K562 (cell line): ENCODE data around the gene MBOAT2. TPM values are rescaled to one million over a fixed set of nuclear protein-coding genes. Genes with fewer than 3 reads are reported as not detected.
A peak's percentile ranks its signal among the peaks of the same experiment; 100 is the strongest.

Source experiments
- ARHGAP35 ChIP-seq: fragments of 450-650 bp; IDR thresholded peaks from 2 replicates; pipeline ENCODE4 v1.6.1; 2018; ENCODE audit not compliant: partially characterized antibody
- C11orf30 ChIP-seq: fragments of 450-650 bp; IDR thresholded peaks from 2 replicates; pipeline ENCODE4 v1.6.1; 2016; ENCODE audit warnings: low read depth, mild to moderate bottlenecking
- CREBBP ChIP-seq: IDR thresholded peaks from one replicate; pipeline ENCODE4 v1.6.1; 2012; ENCODE audit warnings: low read depth, mild to moderate bottlenecking, control low read depth, inconsistent platforms, low read length
- FOSL1 ChIP-seq: fragments of 200-800 bp; sonication (Bioruptor generic); conservative IDR thresholded peaks from 2 replicates; pipeline ENCODE4 v1.6.1; 2016; ENCODE audit warnings: missing genetic modification characterization, missing compliant biosample characterization
- HDGF ChIP-seq: fragments of 450-650 bp; IDR thresholded peaks from 2 replicates; pipeline ENCODE4 v1.6.1; 2016
- ILF3 ChIP-seq: fragments of 450-650 bp; IDR thresholded peaks from 2 replicates; pipeline ENCODE4 v1.6.1; 2018; ENCODE audit warnings: antibody characterized with exemption, mild to moderate bottlenecking, moderate library complexity, borderline replicate concordance
- KDM5B ChIP-seq: fragments of 200-600 bp; sonication (generic); IDR thresholded peaks from 2 replicates; pipeline ENCODE4 v1.6.1; 2012; ENCODE audit warnings: low read depth, mild to moderate bottlenecking, moderate library complexity, low read length, control low read depth, inconsistent platforms; ENCODE audit not compliant: insufficient replicate concordance
- MAX ChIP-seq: sonication (generic); formaldehyde crosslinking; IDR thresholded peaks from 2 replicates; pipeline ENCODE4 v1.9.0; 2022; ENCODE audit warnings: mild to moderate bottlenecking, missing genetic modification reagents
- NR2C2 ChIP-seq, 2 experiments: fragments of 200-800 bp in 1 of 2; sonication (Bioruptor generic) in 1 of 2; sonication (generic) in 1 of 2; formaldehyde crosslinking in 1 of 2; IDR thresholded peaks; 2 replicates each; pipeline versions ENCODE4 v1.6.1 to v1.8.0; 2016 to 2022; ENCODE audit warnings: mild to moderate bottlenecking in 1 of 2, missing compliant biosample characterization in 1 of 2, missing genetic modification characterization in 1 of 2, missing genetic modification reagents in 1 of 2
- RBM39 ChIP-seq: fragments of 200-400 bp; formaldehyde crosslinking; optimal IDR thresholded peaks from 2 replicates; pipeline ENCODE3; 2018; ENCODE audit warnings: low read depth, low read length
- SRSF7 ChIP-seq: fragments of 200-400 bp; formaldehyde crosslinking; optimal IDR thresholded peaks from 2 replicates; pipeline ENCODE3; 2017; ENCODE audit warnings: mild to moderate bottlenecking, low read depth, low read length
- TAF15 ChIP-seq: fragments of 200-400 bp; formaldehyde crosslinking; IDR thresholded peaks from 2 replicates; pipeline ENCODE4 v1.6.1; 2017; ENCODE audit warnings: mild to moderate bottlenecking, low read depth, low read length, moderate library complexity
- TCF3 ChIP-seq: sonication (generic); formaldehyde crosslinking; IDR thresholded peaks from 2 replicates; pipeline ENCODE4 v1.4.0; 2020; ENCODE audit warnings: mild to moderate bottlenecking, missing genetic modification reagents
- TRIM28 ChIP-seq: fragments of 450-650 bp; IDR thresholded peaks from 2 replicates; pipeline ENCODE4 v1.6.1; 2017
- ZFP91 ChIP-seq: sonication (generic); formaldehyde crosslinking; IDR thresholded peaks from 2 replicates; pipeline ENCODE4 v1.8.0; 2022; ENCODE audit warnings: mild to moderate bottlenecking, missing genetic modification reagents
- ZNF124 ChIP-seq: sonication (generic); formaldehyde crosslinking; IDR thresholded peaks from 2 replicates; pipeline ENCODE4 v1.8.1; 2022; ENCODE audit warnings: missing genetic modification reagents
- ZNF133 ChIP-seq: fragments of 250-450 bp; sonication (Bioruptor Pico); IDR thresholded peaks from 2 replicates; pipeline ENCODE4 v1.4.0; 2020; ENCODE audit warnings: mild to moderate bottlenecking
- ZNF174 ChIP-seq: fragments of 250-450 bp; sonication (Bioruptor Pico); IDR thresholded peaks from 2 replicates; pipeline ENCODE4 v1.4.0; 2020; ENCODE audit warnings: mild to moderate bottlenecking
- ZNF407 ChIP-seq: fragments of 450-650 bp; IDR thresholded peaks from 2 replicates; pipeline ENCODE4 v1.6.1; 2016; ENCODE audit warnings: low read depth
- ZNF444 ChIP-seq: fragments of 250-450 bp; sonication (Bioruptor Pico); IDR thresholded peaks from 2 replicates; pipeline ENCODE4 v1.4.0; 2020; ENCODE audit warnings: mild to moderate bottlenecking, moderate library complexity
- polyA plus RNA-seq, 8 experiments: library from polyadenylated mRNA; depleted of rRNA in 4 of 8; stranded (reverse) in 5 of 8; unstranded in 3 of 8; fragments of >200 nt; fragmentation: Nextera tagmentation in 2 of 8; fragmentation: Illumina TruSeq in 1 of 8; extraction: Ambion mirVana in 2 of 8; extraction: Trizol in 1 of 8; gene quantifications; 2 replicates each; pipeline versions ENCODE4 v1.2.1 to v1.2.3, GENCODE V29; 2011 to 2014; ENCODE audit warnings: inconsistent platforms in 1 of 8, missing spikeins in 1 of 8
- total RNA-seq, 7 experiments: library from RNA; depleted of rRNA in 6 of 7; stranded (reverse); fragments of >200 nt in 6 of 7; fragmentation: Illumina TruSeq in 2 of 7; extraction: Trizol in 2 of 7; gene quantifications; 2 replicates each; pipeline versions ENCODE4 v1.2.1 to v1.2.3, GENCODE V29; 2011 to 2021; ENCODE audit warnings: low replicate concordance in 1 of 7

The MBOAT2 gene
- total and polyA plus RNA-seq, 9 of the 15 experiments (the other 6 are each of a cell fraction or from before 2014, with no cell fraction given), result 8.4 to 122 (median 27.6) TPM

DNA sequence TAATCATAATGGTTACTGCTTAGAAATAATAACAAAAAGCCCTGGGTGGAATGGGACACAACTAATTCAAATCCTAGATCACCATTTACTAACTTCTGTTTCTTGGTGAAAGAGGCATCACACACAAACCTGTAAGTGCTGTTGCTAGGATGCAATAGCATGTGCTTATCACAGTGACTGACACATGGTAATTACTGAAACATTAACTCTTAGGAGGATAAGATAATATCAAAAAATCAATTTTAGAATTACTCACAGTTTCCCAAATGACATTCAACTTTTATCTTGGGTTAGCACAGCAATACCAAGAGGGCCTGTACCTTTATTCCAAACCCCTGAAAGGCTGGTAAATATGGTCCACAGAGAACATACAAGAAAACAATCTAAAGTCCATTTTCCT lies 69.1 kb downstream of the MBOAT2 start (continued):
- TF ChIP-seq ZNF444 (CRISPR knock-in tag), result no peak
- TF ChIP-seq ILF3, result no peak
- TF ChIP-seq FOSL1, result peak; percentile 58
- TF ChIP-seq HDGF, result no peak
- no peak for TF ChIP-seq TRIM28
- TF ChIP-seq KDM5B, result no peak
- no peak for TF ChIP-seq SRSF7
- TF ChIP-seq TCF3, result peak; percentile 51
- TF ChIP-seq ZNF133, result no peak
- TF ChIP-seq MAX (CRISPR knock-in tag), result no peak
- TF ChIP-seq CREBBP, result no peak
- no peak for TF ChIP-seq TAF15
- no peak for TF ChIP-seq C11orf30
- no peak for TF ChIP-seq ZFP91 (CRISPR knock-in tag)
- TF ChIP-seq ZNF124, result no peak
- no peak for TF ChIP-seq NR2C2 (CRISPR knock-in tag; IDR thresholded peaks at IDR 0.05)
- TF ChIP-seq NR2C2 (tag; IDR thresholded peaks at IDR 0.05), result no peak
- TF ChIP-seq ARHGAP35, result no peak
- no peak for TF ChIP-seq ZNF407
- TF ChIP-seq RBM39, result no peak
- no peak for TF ChIP-seq ZNF174 (CRISPR knock-in tag)
